HepG2 (cell line): ENCODE data around the gene ZNF865. TPM values are rescaled to one million over a fixed set of nuclear protein-coding genes. Genes with fewer than 3 reads are reported as not detected.

Experiments
- CBX1 ChIP-seq: IDR thresholded peaks from one replicate; pipeline ENCODE4 v1.6.1; 2016; ENCODE audit warnings: antibody characterized with exemption, low read depth
- CENPX ChIP-seq: sonication (generic); formaldehyde crosslinking; IDR thresholded peaks from 2 replicates; pipeline ENCODE4 v1.9.0; 2021; ENCODE audit warnings: mild to moderate bottlenecking, missing genetic modification reagents, moderate library complexity
- FOXP4 ChIP-seq: sonication (generic); formaldehyde crosslinking; IDR thresholded peaks from 2 replicates; pipeline ENCODE4 v1.4.0; 2020; ENCODE audit warnings: missing genetic modification reagents
- HIVEP1 ChIP-seq: sonication (generic); formaldehyde crosslinking; IDR thresholded peaks from 2 replicates; pipeline ENCODE4 v1.4.0; 2020; ENCODE audit warnings: mild to moderate bottlenecking, missing genetic modification reagents
- KMT2B ChIP-seq: IDR thresholded peaks from 2 replicates; pipeline ENCODE4 v1.6.1; 2016; ENCODE audit warnings: missing genetic modification reagents, missing compliant biosample characterization
- LRRFIP1 ChIP-seq: sonication (generic); formaldehyde crosslinking; conservative IDR thresholded peaks from 2 replicates; pipeline ENCODE4 v1.4.0; 2020; ENCODE audit warnings: missing genetic modification reagents
- NCOR1 ChIP-seq: fragments of 200-600 bp; sonication (generic); IDR thresholded peaks from 2 replicates; pipeline ENCODE4 v1.7.0; 2017; ENCODE audit warnings: antibody characterized with exemption, low read length, borderline replicate concordance
- NFYB ChIP-seq: sonication (generic); formaldehyde crosslinking; IDR thresholded peaks from 2 replicates; pipeline ENCODE4 v1.4.0; 2020; ENCODE audit warnings: missing genetic modification reagents
- NRL ChIP-seq: sonication (generic); formaldehyde crosslinking; IDR thresholded peaks from 2 replicates; pipeline ENCODE4 v1.5.0; 2020; ENCODE audit warnings: missing genetic modification reagents, mild to moderate bottlenecking, moderate library complexity, borderline replicate concordance
- PBX2 ChIP-seq: IDR thresholded peaks from 2 replicates; pipeline ENCODE4 v1.6.1; 2016; ENCODE audit warnings: control low read depth
- PHF8 ChIP-seq: sonication (generic); formaldehyde crosslinking; IDR thresholded peaks from 2 replicates; pipeline ENCODE4 v1.5.0; 2020; ENCODE audit warnings: missing genetic modification reagents
- RFX3 ChIP-seq: IDR thresholded peaks from 2 replicates; pipeline ENCODE4 v1.6.1; 2016; ENCODE audit warnings: missing biosample characterization, missing genetic modification reagents
- SP2 ChIP-seq: sonication (generic); formaldehyde crosslinking; IDR thresholded peaks from 2 replicates; pipeline ENCODE4 v1.5.1; 2020; ENCODE audit warnings: mild to moderate bottlenecking, missing genetic modification reagents
- SPEN ChIP-seq: sonication (generic); formaldehyde crosslinking; IDR thresholded peaks from 2 replicates; pipeline ENCODE4 v1.5.1; 2020; ENCODE audit warnings: low read depth, mild to moderate bottlenecking, missing genetic modification reagents
- TFE3 ChIP-seq: IDR thresholded peaks from 2 replicates; pipeline ENCODE4 v1.6.1; 2016
- USF2 ChIP-seq, 2 experiments: sonication (generic) in 1 of 2; formaldehyde crosslinking in 1 of 2; IDR thresholded peaks; 2 replicates each; pipeline versions ENCODE4 v1.5.1 to v1.6.1; 2011 to 2020; ENCODE audit warnings: borderline replicate concordance in 1 of 2, low read depth in 1 of 2, low read length in 1 of 2, mild to moderate bottlenecking in 1 of 2, missing genetic modification reagents in 1 of 2, moderate library complexity in 1 of 2
- YY1 ChIP-seq: IDR thresholded peaks from 2 replicates; pipeline ENCODE4 v1.6.1; 2011; ENCODE audit warnings: low read length, low read depth, moderate library complexity, mild to moderate bottlenecking; ENCODE audit not compliant: insufficient read depth, insufficient replicate concordance
- ZNF616 ChIP-seq: sonication (generic); formaldehyde crosslinking; IDR thresholded peaks from 2 replicates; pipeline ENCODE4 v1.5.0; 2020; ENCODE audit warnings: low read depth, mild to moderate bottlenecking, missing genetic modification reagents
- ZNF766 ChIP-seq: sonication (generic); formaldehyde crosslinking; IDR thresholded peaks from 2 replicates; pipeline ENCODE4 v1.5.0; 2020; ENCODE audit warnings: missing genetic modification reagents, borderline replicate concordance
- ZSCAN12 ChIP-seq: sonication (generic); formaldehyde crosslinking; IDR thresholded peaks from 2 replicates; pipeline ENCODE4 v1.9.0; 2021; ENCODE audit warnings: mild to moderate bottlenecking, missing genetic modification reagents
- polyA plus RNA-seq, 8 experiments: library from polyadenylated mRNA; depleted of rRNA in 3 of 8; stranded (reverse) in 7 of 8; unstranded in 1 of 8; fragments of >200 nt; fragmentation: Illumina TruSeq in 4 of 8; extraction: Trizol in 4 of 8; gene quantifications; 2 replicates each; pipeline versions ENCODE4 v1.2.1 to v1.2.3, GENCODE V29; 2011 to 2016; ENCODE audit warnings: low read depth in 4 of 8, missing spikeins in 1 of 8, mixed read lengths in 1 of 8; ENCODE audit not compliant: insufficient read depth in 1 of 8
- total RNA-seq, 5 experiments: library from RNA; depleted of rRNA; stranded (reverse); fragments of >200 nt; fragmentation: Illumina TruSeq; extraction: Trizol; gene quantifications; 2 replicates each; pipeline ENCODE4 v1.2.3, GENCODE V29; 2016; ENCODE audit warnings: low read depth in 1 of 5

Gene ZNF865
- total and polyA plus RNA-seq, 2 of the 13 experiments (the other 11 are each of a cell fraction or from before 2014, with no cell fraction given), result 0.93 to 1.0 TPM

- TF ChIP-seq ZNF616 (CRISPR knock-in tag) (no peak), PHF8 (no peak), HIVEP1 (peak; percentile 37; the same call in 1 of the 2 replicates), USF2 (IDR thresholded peaks at IDR 0.05; ENCODE audit: low read depth, low read length) (0 out of 2 replicates have a peak, but pooled peaks have one; percentile 4), USF2 (CRISPR knock-in tag; IDR thresholded peaks at IDR 0.05; ENCODE audit: borderline replicate concordance) (no peak; the same call in 1 of the 2 replicates), YY1 (peak; percentile 65), ZNF766 (CRISPR knock-in tag) (no peak), PBX2 (peak; percentile 77), FOXP4 (CRISPR knock-in tag) (0 out of 2 replicates have a peak, but pooled peaks have one; percentile 12), NFYB (peak; percentile 80), KMT2B (CRISPR knock-in tag) (no peak), ZSCAN12 (CRISPR knock-in tag) (no peak), NRL (0 out of 2 replicates have a peak, but pooled peaks have one; percentile 51), SP2 (CRISPR knock-in tag) (peak; percentile 89), SPEN (peak; percentile 51; the same call in 1 of the 2 replicates), CENPX (CRISPR knock-in tag) (no peak), CBX1 (no peak), TFE3 (CRISPR knock-in tag) (peak; percentile 14; the same call in 1 of the 2 replicates), LRRFIP1 (CRISPR knock-in tag) (no peak), NCOR1 (no peak), RFX3 (CRISPR knock-in tag) (no peak)
Observed at GRCh38 chr19:55585658-55586339, 19.6 kb upstream of the ZNF865 start (continued).
